ENCODE data around the gene TMEM217.
A peak's percentile ranks its signal among the peaks of the same experiment; 100 is the strongest.
"Not testable (repeated sequence)": the region's sequence is repeated elsewhere in the genome, so short reads cannot be mapped to it uniquely, and the experiment has no call there.

TMEM217 gene

DNA sequence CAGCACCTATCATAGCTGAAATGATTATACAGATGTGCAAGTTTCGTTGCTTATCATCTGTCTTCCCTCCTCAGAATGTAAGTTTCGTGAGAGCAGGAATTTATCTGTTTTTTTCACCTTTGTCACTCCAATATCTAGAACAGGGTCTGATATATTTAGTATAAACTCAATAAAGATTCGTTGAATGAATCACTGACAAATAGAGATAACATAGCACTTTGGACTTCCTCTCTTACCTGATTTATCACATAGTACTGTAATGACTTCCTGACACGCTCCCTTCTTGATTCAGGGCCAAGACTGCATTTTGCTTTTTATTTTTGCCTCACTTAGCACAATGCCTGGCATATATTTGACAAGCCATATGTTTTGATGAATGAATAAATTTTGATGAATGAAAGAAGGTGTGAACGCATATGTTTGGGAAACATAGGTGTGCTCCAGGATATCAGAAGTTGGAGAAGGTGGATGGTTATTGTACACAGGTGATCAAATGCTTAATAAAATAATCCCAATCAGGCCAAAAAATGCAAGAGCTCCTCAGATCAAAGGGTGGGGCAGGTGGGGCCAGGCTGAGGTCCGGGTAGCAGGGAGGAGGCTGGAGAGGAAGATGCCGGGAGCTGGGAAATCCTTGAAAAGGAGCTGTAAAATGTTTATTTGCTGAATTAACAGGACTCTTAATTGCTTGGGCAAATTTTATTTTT lies 55.0 kb downstream of the TMEM217 start:
- Histone ChIP-seq H3K27me3 (replicated peaks) (no peaks in the 10 kb centered on the region), H3K36me3 (replicated peaks) (no peaks in the 10 kb centered on the region), H3K27ac (no peak overlapping the region), H3K4me3 (ENCODE audit: low read depth, low read length) (no peak overlapping the region)
- no peak for DNase-seq
- TF ChIP-seq, protein P1, sequence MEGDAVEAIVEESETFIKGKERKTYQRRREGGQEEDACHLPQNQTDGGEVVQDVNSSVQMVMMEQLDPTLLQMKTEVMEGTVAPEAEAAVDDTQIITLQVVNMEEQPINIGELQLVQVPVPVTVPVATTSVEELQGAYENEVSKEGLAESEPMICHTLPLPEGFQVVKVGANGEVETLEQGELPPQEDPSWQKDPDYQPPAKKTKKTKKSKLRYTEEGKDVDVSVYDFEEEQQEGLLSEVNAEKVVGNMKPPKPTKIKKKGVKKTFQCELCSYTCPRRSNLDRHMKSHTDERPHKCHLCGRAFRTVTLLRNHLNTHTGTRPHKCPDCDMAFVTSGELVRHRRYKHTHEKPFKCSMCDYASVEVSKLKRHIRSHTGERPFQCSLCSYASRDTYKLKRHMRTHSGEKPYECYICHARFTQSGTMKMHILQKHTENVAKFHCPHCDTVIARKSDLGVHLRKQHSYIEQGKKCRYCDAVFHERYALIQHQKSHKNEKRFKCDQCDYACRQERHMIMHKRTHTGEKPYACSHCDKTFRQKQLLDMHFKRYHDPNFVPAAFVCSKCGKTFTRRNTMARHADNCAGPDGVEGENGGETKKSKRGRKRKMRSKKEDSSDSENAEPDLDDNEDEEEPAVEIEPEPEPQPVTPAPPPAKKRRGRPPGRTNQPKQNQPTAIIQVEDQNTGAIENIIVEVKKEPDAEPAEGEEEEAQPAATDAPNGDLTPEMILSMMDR (IDR thresholded peaks at IDR 0.05; ENCODE audit: low read depth, low read length, missing control alignments) = no peak
- in situ Hi-C loops (cut with HindIII; ENCODE audit: low pct_ligation_motif_present, low sequenced_read_pairs) = no loop called here

DNA sequence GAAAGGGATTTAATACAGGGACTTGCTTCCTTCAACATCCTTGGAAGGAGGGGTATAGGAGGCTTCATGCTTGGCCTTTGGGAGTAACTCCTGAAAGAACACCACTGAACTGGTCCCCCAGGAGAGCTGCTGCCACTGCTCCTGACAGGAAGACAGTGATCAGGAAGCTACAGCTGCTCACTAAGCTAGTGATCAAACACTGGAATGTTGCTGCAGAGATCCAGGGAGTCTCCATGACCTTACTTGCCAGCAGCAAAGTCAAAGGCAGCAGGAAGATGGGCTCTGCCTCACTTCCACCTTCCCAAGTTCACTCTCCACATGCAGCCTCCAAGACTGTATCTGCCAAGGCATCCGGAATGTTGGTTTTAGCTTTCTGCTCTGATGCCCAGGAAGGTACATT lies 56.2 kb downstream of the TMEM217 start:
- H3K4me3 ChIP-seq (ENCODE audit: low read depth, low read length) = no peak overlapping the region
- TF ChIP-seq, protein P1 (IDR thresholded peaks at IDR 0.05; ENCODE audit: low read depth, low read length, missing control alignments) = no peak
- H3K36me3 ChIP-seq (replicated peaks) = no peaks in the 10 kb centered on the region
- no peak for DNase-seq
- no peaks in the 10 kb centered on the region for H3K27me3 ChIP-seq (replicated peaks)
- in situ Hi-C loops (cut with HindIII; ENCODE audit: low pct_ligation_motif_present, low sequenced_read_pairs) = no loop called here
- H3K27ac ChIP-seq = no peak overlapping the region

DNA sequence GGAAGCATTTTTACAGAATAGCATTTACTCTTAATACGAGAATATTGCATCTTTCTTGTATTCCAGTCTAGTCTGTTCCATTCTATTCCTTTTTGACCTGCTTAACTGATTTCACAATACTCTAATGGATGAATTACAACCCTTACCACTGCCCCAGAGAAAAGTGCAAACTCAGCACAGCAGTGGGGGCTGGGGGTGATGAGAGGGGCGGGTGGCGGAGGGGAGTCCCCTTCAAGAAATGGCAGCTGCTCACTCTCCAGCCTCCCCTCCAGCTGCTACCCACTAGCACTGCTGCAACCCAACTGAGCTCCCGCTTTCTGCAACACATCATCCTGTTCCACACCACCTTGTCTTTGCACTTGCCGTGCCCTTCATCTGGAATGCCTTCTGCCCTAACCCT lies 57.9 kb downstream of the TMEM217 start:
- Histone ChIP-seq H3K36me3 (replicated peaks) (no peaks in the 10 kb centered on the region), H3K27ac (no peak overlapping the region), H3K27me3 (replicated peaks) (no peaks in the 10 kb centered on the region), H3K4me3 (ENCODE audit: low read depth, low read length) (no peak overlapping the region)
- no peak for DNase-seq
- in situ Hi-C loops (cut with HindIII; ENCODE audit: low pct_ligation_motif_present, low sequenced_read_pairs) = no loop called here
- TF ChIP-seq, protein P1 (IDR thresholded peaks at IDR 0.05; ENCODE audit: low read depth, low read length, missing control alignments) = no peak

DNA sequence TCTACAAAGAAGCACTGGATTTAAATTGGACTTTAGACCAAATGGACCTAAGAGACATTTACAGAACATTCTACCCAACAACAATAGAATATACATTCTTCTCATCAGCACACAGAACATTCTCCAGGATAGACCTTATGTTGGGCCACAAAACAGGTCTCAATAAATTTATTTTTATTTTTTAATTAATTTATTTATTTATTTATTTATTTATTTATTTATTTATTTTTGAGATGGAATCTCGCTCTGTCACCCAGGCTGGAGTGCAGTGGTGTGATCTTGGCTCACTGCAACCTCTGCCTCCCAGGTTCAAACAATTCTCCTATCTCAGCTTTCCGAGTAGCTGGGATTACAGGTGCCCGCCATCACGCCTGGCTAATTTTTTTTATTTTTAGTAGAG lies 61.5 kb downstream of the TMEM217 start:
- H3K27me3 ChIP-seq (replicated peaks); H3K27ac ChIP-seq; H3K4me3 ChIP-seq (ENCODE audit: low read depth, low read length); DNase-seq; H3K36me3 ChIP-seq (replicated peaks); in situ Hi-C loops (cut with HindIII; ENCODE audit: low pct_ligation_motif_present, low sequenced_read_pairs): not testable (repeated sequence)

DNA sequence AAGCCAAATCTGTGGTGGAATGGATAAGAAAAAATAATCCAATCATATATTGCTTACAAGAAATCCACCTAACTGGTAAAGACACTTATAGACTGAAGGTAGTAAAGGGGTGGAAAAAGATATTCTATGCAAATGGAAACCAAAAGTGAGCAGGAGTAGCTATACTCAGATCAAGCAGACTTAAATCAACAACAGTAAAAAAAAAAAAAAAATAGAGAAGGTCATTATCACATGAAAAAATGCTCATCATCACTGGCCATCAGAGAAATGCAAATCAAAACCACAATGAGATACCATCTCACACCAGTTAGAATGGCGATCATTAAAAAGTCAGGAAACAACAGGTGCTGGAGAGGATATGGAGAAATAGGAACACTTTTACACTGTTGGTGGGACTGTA lies 63.1 kb downstream of the TMEM217 start:
- in situ Hi-C loops (cut with HindIII; ENCODE audit: low pct_ligation_motif_present, low sequenced_read_pairs); H3K27ac ChIP-seq; H3K4me3 ChIP-seq (ENCODE audit: low read depth, low read length); H3K36me3 ChIP-seq (replicated peaks); H3K27me3 ChIP-seq (replicated peaks); DNase-seq: not testable (repeated sequence)

DNA sequence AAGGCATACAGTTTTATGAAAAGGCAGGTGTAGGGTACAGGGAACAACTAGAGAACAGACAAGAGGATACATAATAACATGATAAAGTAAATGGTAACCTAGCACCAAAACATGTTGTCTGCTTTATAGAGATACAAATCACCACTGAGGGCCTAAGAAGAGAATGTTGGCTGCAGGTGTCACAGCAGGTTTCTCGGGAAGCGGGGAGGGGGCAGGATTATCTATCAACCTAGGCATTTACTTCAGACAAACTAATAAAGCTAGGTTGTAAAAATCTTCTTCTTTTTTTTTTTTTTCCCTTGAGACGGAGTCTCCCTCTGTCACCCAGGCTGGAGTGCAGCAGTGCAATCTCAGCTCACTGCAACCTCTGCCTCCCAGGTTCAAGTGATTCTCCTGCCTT lies 65.3 kb downstream of the TMEM217 start:
- TF ChIP-seq, protein P1 (IDR thresholded peaks at IDR 0.05; ENCODE audit: low read depth, low read length, missing control alignments) = no peak
- Histone ChIP-seq H3K4me3 (ENCODE audit: low read depth, low read length) (no peak overlapping the region), H3K27me3 (replicated peaks) (no peaks in the 10 kb centered on the region), H3K36me3 (replicated peaks) (no peaks in the 10 kb centered on the region), H3K27ac (no peak overlapping the region)
- no peak for DNase-seq
- in situ Hi-C loops (cut with HindIII; ENCODE audit: low pct_ligation_motif_present, low sequenced_read_pairs) = no loop called here

DNA sequence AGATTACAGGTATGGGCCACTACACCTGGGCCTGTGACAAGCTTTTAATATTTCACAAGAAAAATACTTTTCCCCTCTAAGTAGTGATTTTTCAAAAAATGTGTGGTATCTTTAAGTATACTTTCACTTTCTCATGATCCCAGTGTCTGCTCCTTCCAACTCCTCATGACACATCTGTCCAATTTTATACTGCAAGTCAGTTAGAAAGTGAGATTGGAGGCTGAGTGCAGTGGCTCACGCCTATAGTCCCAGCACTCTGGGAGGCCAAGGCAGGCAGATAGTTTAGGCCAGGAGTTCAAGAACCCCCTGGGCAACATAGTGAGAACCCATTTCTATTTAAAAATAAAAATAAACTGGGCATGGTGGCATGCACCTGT lies 67.8 kb downstream of the TMEM217 start:
- Histone ChIP-seq H3K27me3 (replicated peaks) (no peaks in the 10 kb centered on the region), H3K4me3 (ENCODE audit: low read depth, low read length) (no peak overlapping the region), H3K27ac (peak overlapping the region; percentile 51), H3K36me3 (replicated peaks) (no peaks in the 10 kb centered on the region)
- in situ Hi-C loops (cut with HindIII; ENCODE audit: low pct_ligation_motif_present, low sequenced_read_pairs) = no loop called here
- TF ChIP-seq, protein P1 (IDR thresholded peaks at IDR 0.05; ENCODE audit: low read depth, low read length, missing control alignments) = no peak
- peak; percentile 31 for DNase-seq
